ENCODE results near the gene PDIK1L. TPM values are rescaled to one million over a fixed set of nuclear protein-coding genes. Genes with fewer than 3 reads are reported as not detected.

The PDIK1L gene
- total and polyA plus RNA-seq, 9 of the 15 experiments (the other 6 are each of a cell fraction or from before 2014, with no cell fraction given) = 12.8 to 30.2 (median 21.5) TPM

DNA sequence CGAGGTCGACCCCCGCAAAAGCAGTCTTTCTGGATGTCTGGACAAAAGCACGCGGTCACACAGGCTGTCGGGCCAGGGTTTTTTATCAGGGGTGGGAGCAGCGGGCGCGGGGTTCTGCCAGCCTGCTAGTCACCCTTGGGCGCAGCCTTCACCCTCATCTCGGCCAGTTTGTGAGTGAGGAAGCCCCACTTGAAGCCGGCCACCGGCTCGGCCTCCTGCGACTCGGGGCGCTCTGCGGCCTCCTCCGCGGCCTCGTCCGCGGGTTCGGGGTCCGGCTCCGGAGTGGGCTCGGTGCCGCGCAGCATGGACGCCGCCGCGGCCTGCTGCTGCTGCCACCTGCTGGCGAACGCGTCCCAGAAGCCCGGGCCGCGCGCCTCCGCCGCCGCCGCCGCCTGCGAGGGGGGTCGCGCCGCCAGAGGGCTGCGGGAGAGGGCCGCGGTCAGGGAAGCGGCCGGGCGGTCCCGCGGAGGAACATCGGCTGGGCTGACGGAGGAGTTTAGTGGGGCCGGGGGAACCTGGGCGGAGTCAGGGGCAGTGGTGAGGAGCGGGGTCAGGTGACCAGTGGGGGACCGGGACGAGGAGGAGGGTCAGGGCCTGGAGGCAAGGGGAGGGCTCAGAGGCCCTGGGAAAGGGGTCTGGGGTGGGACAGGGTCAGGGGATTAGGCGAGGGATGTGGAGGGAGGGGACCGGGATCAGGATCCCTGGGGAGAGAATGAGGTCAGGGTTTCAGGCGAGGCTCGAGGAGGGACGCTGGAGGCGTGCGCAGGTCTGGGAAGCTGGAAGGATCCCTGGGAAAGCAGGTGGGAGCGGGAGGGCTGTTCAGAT lies 52.6 kb downstream of the PDIK1L start (continued):
- TF ChIP-seq EWSR1 (IDR thresholded peaks at IDR 0.05; ENCODE audit: borderline replicate concordance, low read depth, partially characterized antibody) (no peak), ZC3H11A (IDR thresholded peaks at IDR 0.05; ENCODE audit: low read depth, low read length) (no peak), NFYB (IDR thresholded peaks at IDR 0.05; ENCODE audit: extremely low read depth, insufficient read length) (no peak), ILF3 (IDR thresholded peaks at IDR 0.05; ENCODE audit: borderline replicate concordance) (no peak), KLF13 (tag; IDR thresholded peaks at IDR 0.05; ENCODE audit: borderline replicate concordance, low read depth) (no peak), GABPA (tag; conservative IDR thresholded peaks at IDR 0.05; ENCODE audit: low read depth) (no peak), SIRT6 (IDR thresholded peaks at IDR 0.05; ENCODE audit: low read depth, low read length) (no peak), U2AF2 (optimal IDR thresholded peaks at IDR 0.05; ENCODE audit: low read depth, low read length) (no peak), POLR2G (IDR thresholded peaks at IDR 0.05; ENCODE audit: low read depth, low read length) (peak; percentile 81), PRMT5 (CRISPR knock-in tag; IDR thresholded peaks at IDR 0.05) (no peak), IRF1 (CRISPR knock-in tag; IDR thresholded peaks at IDR 0.05; ENCODE audit: borderline replicate concordance) (no peak), MCM2 (IDR thresholded peaks at IDR 0.05; ENCODE audit: low read depth) (no peak), EP400 (IDR thresholded peaks at IDR 0.05) (no peak), LARP7 (IDR thresholded peaks at IDR 0.05) (no peak), ZNF431 (CRISPR knock-in tag; IDR thresholded peaks at IDR 0.05) (no peak), ZNF584 (CRISPR knock-in tag; IDR thresholded peaks at IDR 0.05; ENCODE audit: low read depth) (no peak), ATF3 (IDR thresholded peaks at IDR 0.05) (no peak), ATF3 (CRISPR knock-in tag; conservative IDR thresholded peaks at IDR 0.05) (no peak), PKNOX1 (IDR thresholded peaks at IDR 0.05) (no peak), TAF9B (IDR thresholded peaks at IDR 0.05; ENCODE audit: partially characterized antibody) (no peak)
- TF ChIP-seq, protein P1, sequence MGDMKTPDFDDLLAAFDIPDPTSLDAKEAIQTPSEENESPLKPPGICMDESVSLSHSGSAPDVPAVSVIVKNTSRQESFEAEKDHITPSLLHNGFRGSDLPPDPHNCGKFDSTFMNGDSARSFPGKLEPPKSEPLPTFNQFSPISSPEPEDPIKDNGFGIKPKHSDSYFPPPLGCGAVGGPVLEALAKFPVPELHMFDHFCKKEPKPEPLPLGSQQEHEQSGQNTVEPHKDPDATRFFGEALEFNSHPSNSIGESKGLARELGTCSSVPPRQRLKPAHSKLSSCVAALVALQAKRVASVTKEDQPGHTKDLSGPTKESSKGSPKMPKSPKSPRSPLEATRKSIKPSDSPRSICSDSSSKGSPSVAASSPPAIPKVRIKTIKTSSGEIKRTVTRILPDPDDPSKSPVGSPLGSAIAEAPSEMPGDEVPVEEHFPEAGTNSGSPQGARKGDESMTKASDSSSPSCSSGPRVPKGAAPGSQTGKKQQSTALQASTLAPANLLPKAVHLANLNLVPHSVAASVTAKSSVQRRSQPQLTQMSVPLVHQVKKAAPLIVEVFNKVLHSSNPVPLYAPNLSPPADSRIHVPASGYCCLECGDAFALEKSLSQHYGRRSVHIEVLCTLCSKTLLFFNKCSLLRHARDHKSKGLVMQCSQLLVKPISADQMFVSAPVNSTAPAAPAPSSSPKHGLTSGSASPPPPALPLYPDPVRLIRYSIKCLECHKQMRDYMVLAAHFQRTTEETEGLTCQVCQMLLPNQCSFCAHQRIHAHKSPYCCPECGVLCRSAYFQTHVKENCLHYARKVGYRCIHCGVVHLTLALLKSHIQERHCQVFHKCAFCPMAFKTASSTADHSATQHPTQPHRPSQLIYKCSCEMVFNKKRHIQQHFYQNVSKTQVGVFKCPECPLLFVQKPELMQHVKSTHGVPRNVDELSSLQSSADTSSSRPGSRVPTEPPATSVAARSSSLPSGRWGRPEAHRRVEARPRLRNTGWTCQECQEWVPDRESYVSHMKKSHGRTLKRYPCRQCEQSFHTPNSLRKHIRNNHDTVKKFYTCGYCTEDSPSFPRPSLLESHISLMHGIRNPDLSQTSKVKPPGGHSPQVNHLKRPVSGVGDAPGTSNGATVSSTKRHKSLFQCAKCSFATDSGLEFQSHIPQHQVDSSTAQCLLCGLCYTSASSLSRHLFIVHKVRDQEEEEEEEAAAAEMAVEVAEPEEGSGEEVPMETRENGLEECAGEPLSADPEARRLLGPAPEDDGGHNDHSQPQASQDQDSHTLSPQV (IDR thresholded peaks at IDR 0.05) = peak; percentile 86
